GM12875 (cell line): ENCODE results near the gene BTBD6.

Experiments
- H3K4me3 ChIP-seq: one replicate; pipeline ENCODE4 v1.5.1; 2011; ENCODE audit warnings: low read depth, low read length, control low read depth
- TF ChIP-seq, protein P1 (sequence below): IDR thresholded peaks from 2 replicates; pipeline ENCODE4 v1.5.1; 2011; ENCODE audit warnings: low read depth, mild to moderate bottlenecking, control low read depth, inconsistent platforms, low read length, moderate library complexity, borderline replicate concordance; ENCODE audit not compliant: insufficient read depth

Gene BTBD6

DNA sequence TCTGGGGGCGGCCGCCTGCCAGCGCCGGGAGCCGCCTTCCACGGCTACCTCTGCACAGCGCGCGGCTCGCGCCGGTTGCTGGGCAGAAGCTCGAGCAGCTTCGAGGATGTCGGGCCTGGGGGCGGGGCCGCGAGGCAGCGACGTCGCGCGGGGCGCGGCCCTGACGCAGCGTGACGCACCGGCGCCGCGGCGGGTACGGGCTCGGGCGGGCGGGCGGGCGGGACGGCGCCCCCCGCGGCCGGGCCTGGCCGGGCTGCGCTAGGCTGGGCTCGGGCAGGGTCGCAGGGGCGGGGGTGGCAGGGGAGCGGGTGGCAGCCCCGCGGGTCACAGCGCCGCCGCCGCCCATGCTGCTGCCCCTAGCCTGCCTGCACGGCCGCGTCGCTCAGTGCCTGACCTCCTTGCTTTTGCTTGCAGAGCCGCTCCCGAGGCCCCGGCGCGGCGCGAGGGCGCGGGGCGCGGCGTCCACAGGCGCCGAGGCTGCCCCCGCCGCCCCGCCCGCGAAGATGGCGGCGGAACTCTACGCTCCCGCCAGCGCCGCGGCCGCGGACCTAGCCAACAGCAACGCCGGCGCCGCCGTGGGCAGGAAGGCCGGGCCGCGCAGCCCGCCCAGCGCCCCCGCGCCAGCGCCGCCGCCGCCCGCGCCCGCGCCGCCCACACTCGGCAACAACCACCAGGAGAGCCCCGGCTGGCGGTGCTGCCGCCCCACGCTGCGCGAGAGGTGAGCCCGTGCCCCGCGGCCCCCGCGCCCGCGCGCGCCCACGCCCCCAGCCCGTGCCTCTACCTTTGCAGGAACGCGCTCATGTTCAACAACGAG is at the start of gene BTBD6:
TSS of gene BTBD6 (plus strand) at position 166 of the 814 bp plus-strand sequence. CDS start at position 345, 179 bp downstream.
- H3K4me3 ChIP-seq = peak within 1 kb of the TSS; percentile 72
- TF ChIP-seq, protein P1, sequence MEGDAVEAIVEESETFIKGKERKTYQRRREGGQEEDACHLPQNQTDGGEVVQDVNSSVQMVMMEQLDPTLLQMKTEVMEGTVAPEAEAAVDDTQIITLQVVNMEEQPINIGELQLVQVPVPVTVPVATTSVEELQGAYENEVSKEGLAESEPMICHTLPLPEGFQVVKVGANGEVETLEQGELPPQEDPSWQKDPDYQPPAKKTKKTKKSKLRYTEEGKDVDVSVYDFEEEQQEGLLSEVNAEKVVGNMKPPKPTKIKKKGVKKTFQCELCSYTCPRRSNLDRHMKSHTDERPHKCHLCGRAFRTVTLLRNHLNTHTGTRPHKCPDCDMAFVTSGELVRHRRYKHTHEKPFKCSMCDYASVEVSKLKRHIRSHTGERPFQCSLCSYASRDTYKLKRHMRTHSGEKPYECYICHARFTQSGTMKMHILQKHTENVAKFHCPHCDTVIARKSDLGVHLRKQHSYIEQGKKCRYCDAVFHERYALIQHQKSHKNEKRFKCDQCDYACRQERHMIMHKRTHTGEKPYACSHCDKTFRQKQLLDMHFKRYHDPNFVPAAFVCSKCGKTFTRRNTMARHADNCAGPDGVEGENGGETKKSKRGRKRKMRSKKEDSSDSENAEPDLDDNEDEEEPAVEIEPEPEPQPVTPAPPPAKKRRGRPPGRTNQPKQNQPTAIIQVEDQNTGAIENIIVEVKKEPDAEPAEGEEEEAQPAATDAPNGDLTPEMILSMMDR = peak; percentile 26; the same call in 1 of the 2 replicates

GRCh38 chr14:105198588-105198987 is 49.7 kb upstream of the BTBD6 start:
- TF ChIP-seq, protein P1 = peak; percentile 13; the same call in 1 of the 2 replicates
- no peak overlapping the region for H3K4me3 ChIP-seq

- TF ChIP-seq, protein P1 = no peak
- H3K4me3 ChIP-seq = no peak overlapping the region
Observed at GRCh38 chr14:105199093-105199492, 49.2 kb upstream of the BTBD6 start.

GRCh38 chr14:105200074-105200473 is 48.3 kb upstream of the BTBD6 start:
- TF ChIP-seq, protein P1 = peak; percentile 43; the same call in 1 of the 2 replicates
- H3K4me3 ChIP-seq = no peak overlapping the region

DNA sequence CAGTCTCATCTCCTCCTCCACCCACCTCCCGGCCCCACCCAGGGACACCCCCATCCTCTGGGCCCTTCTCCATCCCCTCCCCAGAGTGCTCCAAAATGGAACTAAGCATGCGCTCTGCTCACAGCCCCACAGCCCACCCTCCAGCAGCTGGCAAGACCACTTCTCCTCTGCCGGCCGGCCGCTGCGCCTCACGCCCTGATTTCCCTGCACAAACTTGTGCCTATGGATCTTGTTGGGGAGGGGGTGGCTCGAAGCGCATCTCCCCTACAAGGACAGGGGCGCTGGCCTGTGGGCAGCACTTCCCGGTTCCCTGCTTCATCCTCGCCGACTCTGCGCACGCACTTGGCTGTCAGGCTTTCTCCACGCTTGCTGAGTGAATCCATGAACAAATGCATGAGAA is 47.7 kb upstream of the BTBD6 start:
- TF ChIP-seq, protein P1 = no peak
- H3K4me3 ChIP-seq = no peak overlapping the region

DNA sequence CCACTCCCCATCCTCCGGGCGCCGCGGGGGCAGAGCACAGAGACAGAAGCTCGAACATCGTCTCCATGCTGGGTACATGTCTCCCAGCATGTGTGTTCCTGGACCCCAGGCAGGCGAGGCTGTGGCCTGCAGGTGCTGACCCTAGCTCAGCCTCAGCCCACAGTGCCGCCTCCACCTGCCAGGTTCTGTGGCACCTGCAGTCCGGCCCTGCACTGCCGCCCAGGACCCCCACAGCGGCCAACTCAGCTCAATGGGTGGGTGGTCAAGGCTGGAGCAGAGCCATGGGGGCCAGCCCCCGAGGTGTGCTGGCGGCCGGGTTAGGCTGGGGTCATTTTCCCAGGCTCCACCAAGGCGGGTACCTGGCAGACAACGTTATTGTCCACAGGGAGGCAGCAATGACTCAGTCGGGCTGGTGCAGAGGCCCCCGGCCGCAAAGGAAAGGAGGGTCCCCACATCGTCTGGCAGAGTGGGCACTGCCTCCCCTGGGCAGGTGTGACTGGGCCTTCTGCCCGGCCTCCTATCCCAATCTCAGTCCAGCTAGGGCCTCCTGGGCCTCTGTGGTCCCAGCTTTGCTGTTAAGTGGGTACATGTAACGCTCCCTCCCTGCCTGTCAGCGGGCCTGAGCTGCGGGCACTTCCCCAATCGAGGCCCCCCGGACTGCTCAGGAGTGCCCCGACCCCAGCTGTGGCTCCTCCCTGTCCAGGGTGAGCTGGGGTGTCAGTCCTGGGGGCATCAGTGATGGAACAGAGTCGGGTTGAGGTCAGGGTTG is 47.0 kb upstream of the BTBD6 start:
- no peak overlapping the region for H3K4me3 ChIP-seq
- TF ChIP-seq, protein P1 = 0 out of 2 replicates have a peak, but pooled peaks have one; percentile 22
